Esophagus muscularis mucosa (tissue), 4 donors: Measurements from ENCODE around the gene ADGRV1.
"Not testable (repeated sequence)": the region's sequence is repeated elsewhere in the genome, so short reads cannot be mapped to it uniquely, and the experiment has no call there.

Experiments used
- CTCF ChIP-seq, 3 experiments: fragments of 200-600 bp in 2 of 3; fragments of 450-650 bp in 1 of 3; sonication (generic) in 2 of 3; IDR thresholded peaks; one replicate each; pipeline ENCODE4 v1.5.1; 2017 to 2019; ENCODE audit warnings: antibody characterized with exemption in 3 of 3, mild to moderate bottlenecking in 2 of 3, moderate library complexity in 1 of 3
- EP300 ChIP-seq: sonication (generic); formaldehyde crosslinking; IDR thresholded peaks from one replicate; pipeline ENCODE4 v1.6.1; 2017; ENCODE audit warnings: antibody characterized with exemption
- POLR2A ChIP-seq: fragments of 450-650 bp; IDR thresholded peaks from one replicate; pipeline ENCODE4 v1.6.1; 2017; ENCODE audit warnings: antibody characterized with exemption, moderate library complexity, mild to moderate bottlenecking, low read depth
- POLR2AphosphoS5 ChIP-seq, 2 donors: sonication (generic); formaldehyde crosslinking; IDR thresholded peaks; one replicate each; pipeline ENCODE4 v1.6.1; 2017; ENCODE audit warnings: antibody characterized with exemption in 2 of 2

- not testable (repeated sequence) for TF ChIP-seq CTCF (IDR thresholded peaks at IDR 0.05); POLR2AphosphoS5 (IDR thresholded peaks at IDR 0.05); EP300; POLR2A
Observed at GRCh38 chr5:90668079-90668565, 109.5 kb downstream of the ADGRV1 start.
